DND-41 (cell line): ENCODE measurements around the gene TMEM236.
A peak's percentile ranks its signal among the peaks of the same experiment; 100 is the strongest.

ENCODE experiments used
- ATAC-seq: fragments of 200-7000 bp; cut with Tn5 transposase; 3 replicates; pipeline ENCODE4 v1.9.1; 2021; ENCODE audit warnings: low read depth; ENCODE audit not compliant: insufficient read depth
- DNase-seq: peaks from one replicate; pipeline ENCODE4 v3.0.0-alpha.2; 2020
- H2AFZ ChIP-seq: 2 replicates; pipeline ENCODE4 v1.6.0; 2012; ENCODE audit warnings: low read depth, low read length
- H3K27ac ChIP-seq: 2 replicates; pipeline ENCODE4 v1.5.1; 2012; ENCODE audit warnings: low read length, inconsistent platforms
- H3K27me3 ChIP-seq: fragments of 200-600 bp; sonication (generic); 2 replicates; pipeline ENCODE4 v1.6.0; 2012; ENCODE audit warnings: low read length, mild to moderate bottlenecking, inconsistent platforms; ENCODE audit not compliant: insufficient read depth, poor library complexity
- H3K36me3 ChIP-seq: 2 replicates; pipeline ENCODE4 v1.5.1; 2012; ENCODE audit warnings: low read length, inconsistent platforms; ENCODE audit not compliant: insufficient read depth
- H3K4me1 ChIP-seq: 2 replicates; pipeline ENCODE4 v1.5.1; 2012; ENCODE audit warnings: mild to moderate bottlenecking, low read length; ENCODE audit not compliant: insufficient read depth
- H3K4me2 ChIP-seq: 2 replicates; pipeline ENCODE4 v1.6.0; 2012; ENCODE audit warnings: mild to moderate bottlenecking, moderate library complexity, low read length, inconsistent platforms; ENCODE audit not compliant: insufficient read depth
- H3K4me3 ChIP-seq, 2 experiments: fragments of 200-600 bp in 1 of 2; shearing (Covaris generic) in 1 of 2; 2 replicates each; pipeline ENCODE4 v1.5.1; 2012 to 2016; ENCODE audit warnings: inconsistent platforms in 2 of 2, low read length in 2 of 2, mild to moderate bottlenecking in 2 of 2, low read depth in 1 of 2, moderate library complexity in 1 of 2
- H3K79me2 ChIP-seq: 2 replicates; pipeline ENCODE4 v1.6.0; 2012; ENCODE audit warnings: low read length, inconsistent platforms; ENCODE audit not compliant: insufficient read depth
- H3K9ac ChIP-seq: 2 replicates; pipeline ENCODE4 v1.6.0; 2012; ENCODE audit warnings: low read depth, mild to moderate bottlenecking, inconsistent platforms, low read length, moderate library complexity
- H3K9me3 ChIP-seq: 2 replicates; pipeline ENCODE4 v1.5.1; 2012; ENCODE audit warnings: low read length, moderate library complexity, mild to moderate bottlenecking, inconsistent platforms; ENCODE audit not compliant: insufficient read depth, severe bottlenecking
- H4K20me1 ChIP-seq: 2 replicates; pipeline ENCODE4 v1.6.0; 2012; ENCODE audit warnings: low read length; ENCODE audit not compliant: insufficient read depth
- EZH2 ChIP-seq: IDR thresholded peaks from 3 replicates; pipeline ENCODE4 v1.6.1; 2012; ENCODE audit warnings: borderline replicate concordance, low read depth, mild to moderate bottlenecking, moderate library complexity, low read length, inconsistent platforms; ENCODE audit not compliant: severe bottlenecking
- TF ChIP-seq, protein P1 (sequence below): IDR thresholded peaks from 2 replicates; pipeline ENCODE4 v1.5.1; 2012; ENCODE audit warnings: borderline replicate concordance, low read length, moderate library complexity, mild to moderate bottlenecking; ENCODE audit not compliant: poor library complexity, severe bottlenecking; ENCODE audit errors: extremely low read depth

Gene TMEM236

GRCh38 chr10:17801507-17801906 is 49.5 kb downstream of the TMEM236 start:
- DNase-seq (no peak), ATAC-seq (no peak)
- Histone ChIP-seq H2AFZ (no peak overlapping the region), H3K4me2 (no peak overlapping the region), H3K4me1 (peaks cover 6% of the 10 kb centered on the region; the same call in 1 of the 2 replicates), H3K27me3 (no peaks in the 10 kb centered on the region), H3K4me3 (no peak overlapping the region), H3K79me2 (no peaks in the 10 kb centered on the region), H4K20me1 (no peaks in the 10 kb centered on the region), H3K9me3 (no peaks in the 10 kb centered on the region), H3K36me3 (no peaks in the 10 kb centered on the region), H3K9ac (no peak overlapping the region), H3K27ac (no peak overlapping the region)
- no peak for TF ChIP-seq EZH2
- TF ChIP-seq, protein P1, sequence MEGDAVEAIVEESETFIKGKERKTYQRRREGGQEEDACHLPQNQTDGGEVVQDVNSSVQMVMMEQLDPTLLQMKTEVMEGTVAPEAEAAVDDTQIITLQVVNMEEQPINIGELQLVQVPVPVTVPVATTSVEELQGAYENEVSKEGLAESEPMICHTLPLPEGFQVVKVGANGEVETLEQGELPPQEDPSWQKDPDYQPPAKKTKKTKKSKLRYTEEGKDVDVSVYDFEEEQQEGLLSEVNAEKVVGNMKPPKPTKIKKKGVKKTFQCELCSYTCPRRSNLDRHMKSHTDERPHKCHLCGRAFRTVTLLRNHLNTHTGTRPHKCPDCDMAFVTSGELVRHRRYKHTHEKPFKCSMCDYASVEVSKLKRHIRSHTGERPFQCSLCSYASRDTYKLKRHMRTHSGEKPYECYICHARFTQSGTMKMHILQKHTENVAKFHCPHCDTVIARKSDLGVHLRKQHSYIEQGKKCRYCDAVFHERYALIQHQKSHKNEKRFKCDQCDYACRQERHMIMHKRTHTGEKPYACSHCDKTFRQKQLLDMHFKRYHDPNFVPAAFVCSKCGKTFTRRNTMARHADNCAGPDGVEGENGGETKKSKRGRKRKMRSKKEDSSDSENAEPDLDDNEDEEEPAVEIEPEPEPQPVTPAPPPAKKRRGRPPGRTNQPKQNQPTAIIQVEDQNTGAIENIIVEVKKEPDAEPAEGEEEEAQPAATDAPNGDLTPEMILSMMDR, result peak; percentile 39

GRCh38 chr10:17802350-17802749 is 50.3 kb downstream of the TMEM236 start:
- Histone ChIP-seq H4K20me1 (no peaks in the 10 kb centered on the region), H3K4me1 (peaks cover 6% of the 10 kb centered on the region; the same call in 1 of the 2 replicates), H3K9ac (no peak overlapping the region), H3K27me3 (no peaks in the 10 kb centered on the region), H2AFZ (no peak overlapping the region), H3K4me3 (no peak overlapping the region), H3K27ac (no peak overlapping the region), H3K9me3 (no peaks in the 10 kb centered on the region), H3K79me2 (no peaks in the 10 kb centered on the region), H3K36me3 (no peaks in the 10 kb centered on the region), H3K4me2 (no peak overlapping the region)
- DNase-seq (no peak), ATAC-seq (no peak)
- no peak for TF ChIP-seq EZH2
- TF ChIP-seq, protein P1, result no peak

- Histone ChIP-seq H3K9me3 (no peaks in the 10 kb centered on the region), H4K20me1 (no peaks in the 10 kb centered on the region), H2AFZ (no peak overlapping the region), H3K4me2 (no peak overlapping the region), H3K4me1 (peaks cover 6% of the 10 kb centered on the region; the same call in 1 of the 2 replicates), H3K9ac (no peak overlapping the region), H3K4me3 (no peak overlapping the region), H3K27ac (no peak overlapping the region), H3K27me3 (no peaks in the 10 kb centered on the region), H3K36me3 (no peaks in the 10 kb centered on the region), H3K79me2 (no peaks in the 10 kb centered on the region)
- DNase-seq (no peak), ATAC-seq (no peak)
- no peak for TF ChIP-seq EZH2
- TF ChIP-seq, protein P1, result no peak
Measured at GRCh38 chr10:17802976-17803375, 51.0 kb downstream of the TMEM236 start.

DNA sequence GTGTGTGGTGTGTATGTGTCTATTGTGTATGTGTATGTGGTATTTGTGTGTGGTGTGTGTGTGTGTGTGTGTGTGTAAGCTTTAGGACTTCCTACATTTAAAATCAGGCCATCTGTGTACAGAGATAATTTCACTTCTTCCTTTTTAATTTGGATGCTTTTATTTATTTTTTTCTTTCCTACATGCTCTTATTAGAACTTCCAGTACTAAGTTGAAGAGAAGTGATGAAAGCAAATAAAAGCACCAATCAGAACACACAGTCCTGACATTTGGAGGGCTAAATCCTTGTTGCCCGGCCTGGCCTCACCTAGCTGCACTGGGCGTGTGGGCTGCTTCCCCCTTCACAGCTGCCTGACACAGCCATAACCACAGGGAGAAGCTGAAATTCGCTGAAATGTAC is 53.3 kb downstream of the TMEM236 start:
- H3K4me3 ChIP-seq, result no peak overlapping the region
- no peaks in the 10 kb centered on the region for H3K79me2 ChIP-seq
- no peak overlapping the region for H3K4me2 ChIP-seq
- no peaks in the 10 kb centered on the region for H3K27me3 ChIP-seq
- no peaks in the 10 kb centered on the region for H3K36me3 ChIP-seq
- no peak overlapping the region for H3K9ac ChIP-seq
- ATAC-seq, result 0 out of 3 replicates have a peak, but pooled peaks have one; percentile 21
- no peak for TF ChIP-seq EZH2
- TF ChIP-seq, protein P1, result no peak
- no peak overlapping the region for H2AFZ ChIP-seq
- no peak for DNase-seq
- no peaks in the 10 kb centered on the region for H4K20me1 ChIP-seq
- H3K27ac ChIP-seq, result no peak overlapping the region
- no peaks in the 10 kb centered on the region for H3K9me3 ChIP-seq
- peaks cover 6% of the 10 kb centered on the region; the same call in 1 of the 2 replicates for H3K4me1 ChIP-seq
